PFSK-1 (cell line): Measurements from ENCODE around the gene EDN1.

Experiments
- FOXP2 ChIP-seq: optimal IDR thresholded peaks from 2 replicates; pipeline ENCODE3; 2011; ENCODE audit warnings: borderline replicate concordance, control low read depth, inconsistent platforms; ENCODE audit not compliant: insufficient read depth; ENCODE audit errors: extremely low read length, extremely low read depth
- POLR2AphosphoS5 ChIP-seq: IDR thresholded peaks from 2 replicates; pipeline ENCODE4 v1.6.1; 2012; ENCODE audit warnings: low read depth, mild to moderate bottlenecking, control low read depth, low read length, moderate library complexity
- SIN3A ChIP-seq: IDR thresholded peaks from 2 replicates; pipeline ENCODE4 v1.6.1; 2012; ENCODE audit warnings: mild to moderate bottlenecking, low read length, moderate library complexity, borderline replicate concordance; ENCODE audit not compliant: insufficient read depth
- TAF1 ChIP-seq: IDR thresholded peaks from 2 replicates; pipeline ENCODE4 v1.6.1; 2012; ENCODE audit warnings: low read length, control low read depth, borderline replicate concordance; ENCODE audit not compliant: insufficient read depth
- TF ChIP-seq, protein P1 (sequence below), 2 experiments: IDR thresholded peaks; 2 replicates each; pipeline versions ENCODE4 v1.6.1 to v1.8.0; 2011 to 2012; ENCODE audit warnings: low read depth in 2 of 2, low read length in 2 of 2, control low read depth in 1 of 2, inconsistent platforms in 1 of 2, mild to moderate bottlenecking in 1 of 2, moderate library complexity in 1 of 2; ENCODE audit not compliant: insufficient read depth in 1 of 2

DNA sequence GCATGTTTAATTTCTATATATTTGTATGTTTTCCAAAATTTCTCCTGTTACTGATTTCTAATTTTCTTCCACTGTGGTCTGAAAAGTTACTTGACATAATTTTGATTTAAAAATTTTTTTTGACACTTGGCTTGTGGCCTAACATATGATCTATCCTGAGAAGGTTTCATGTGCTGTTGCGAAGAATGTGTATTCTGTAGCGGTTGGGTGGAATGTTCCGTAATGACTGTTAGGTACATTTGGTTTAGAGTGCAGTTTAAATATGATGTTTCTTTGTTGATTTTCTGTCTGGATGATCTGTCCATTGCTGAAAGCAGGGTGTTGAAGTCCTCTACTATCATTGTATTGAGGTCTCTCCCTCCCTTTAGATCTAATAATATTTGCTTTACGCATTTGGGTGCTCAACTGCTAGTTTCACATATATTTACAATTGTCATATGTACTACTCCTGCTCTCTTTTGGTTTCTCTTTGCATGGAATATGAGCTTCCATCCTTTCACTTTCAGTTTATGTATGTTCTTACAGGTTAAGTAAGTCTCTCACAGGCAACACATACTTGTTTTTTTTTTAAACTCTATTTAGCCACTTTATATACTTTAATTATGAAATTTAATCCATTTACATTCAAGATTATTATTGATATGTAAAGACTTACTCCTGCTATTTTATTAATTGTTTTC lies 19.5 kb upstream of the EDN1 start:
- TF ChIP-seq, protein P1, sequence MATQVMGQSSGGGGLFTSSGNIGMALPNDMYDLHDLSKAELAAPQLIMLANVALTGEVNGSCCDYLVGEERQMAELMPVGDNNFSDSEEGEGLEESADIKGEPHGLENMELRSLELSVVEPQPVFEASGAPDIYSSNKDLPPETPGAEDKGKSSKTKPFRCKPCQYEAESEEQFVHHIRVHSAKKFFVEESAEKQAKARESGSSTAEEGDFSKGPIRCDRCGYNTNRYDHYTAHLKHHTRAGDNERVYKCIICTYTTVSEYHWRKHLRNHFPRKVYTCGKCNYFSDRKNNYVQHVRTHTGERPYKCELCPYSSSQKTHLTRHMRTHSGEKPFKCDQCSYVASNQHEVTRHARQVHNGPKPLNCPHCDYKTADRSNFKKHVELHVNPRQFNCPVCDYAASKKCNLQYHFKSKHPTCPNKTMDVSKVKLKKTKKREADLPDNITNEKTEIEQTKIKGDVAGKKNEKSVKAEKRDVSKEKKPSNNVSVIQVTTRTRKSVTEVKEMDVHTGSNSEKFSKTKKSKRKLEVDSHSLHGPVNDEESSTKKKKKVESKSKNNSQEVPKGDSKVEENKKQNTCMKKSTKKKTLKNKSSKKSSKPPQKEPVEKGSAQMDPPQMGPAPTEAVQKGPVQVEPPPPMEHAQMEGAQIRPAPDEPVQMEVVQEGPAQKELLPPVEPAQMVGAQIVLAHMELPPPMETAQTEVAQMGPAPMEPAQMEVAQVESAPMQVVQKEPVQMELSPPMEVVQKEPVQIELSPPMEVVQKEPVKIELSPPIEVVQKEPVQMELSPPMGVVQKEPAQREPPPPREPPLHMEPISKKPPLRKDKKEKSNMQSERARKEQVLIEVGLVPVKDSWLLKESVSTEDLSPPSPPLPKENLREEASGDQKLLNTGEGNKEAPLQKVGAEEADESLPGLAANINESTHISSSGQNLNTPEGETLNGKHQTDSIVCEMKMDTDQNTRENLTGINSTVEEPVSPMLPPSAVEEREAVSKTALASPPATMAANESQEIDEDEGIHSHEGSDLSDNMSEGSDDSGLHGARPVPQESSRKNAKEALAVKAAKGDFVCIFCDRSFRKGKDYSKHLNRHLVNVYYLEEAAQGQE (IDR thresholded peaks at IDR 0.05; ENCODE audit: insufficient read depth in 1 of 2, low read depth in 2 of 2, low read length in 2 of 2), result no peak
- TF ChIP-seq POLR2AphosphoS5, result no peak
- TF ChIP-seq SIN3A, result no peak
- TF ChIP-seq TAF1, result no peak
- no peak for TF ChIP-seq FOXP2
